HFF-Myc (cell line): Measurements from ENCODE around the gene B3GNT7.
"Not testable (repeated sequence)": the region's sequence is repeated elsewhere in the genome, so short reads cannot be mapped to it uniquely, and the experiment has no call there.

Experiments used
- DNase-seq: peaks from one replicate; pipeline ENCODE4 v3.0.0-alpha.2; 2011; ENCODE audit warnings: low read depth; ENCODE audit errors: extremely low read depth
- H3K4me3 ChIP-seq: replicated peaks from 2 replicates; pipeline ENCODE4 v1.5.1; 2011; ENCODE audit warnings: low read depth, mild to moderate bottlenecking, control low read depth, low read length
- CTCF ChIP-seq: IDR thresholded peaks from 2 replicates; pipeline ENCODE4 v1.5.1; 2012; ENCODE audit warnings: mild to moderate bottlenecking, low read depth, low read length, control low read depth; ENCODE audit errors: missing control alignments

Gene B3GNT7, protein sequence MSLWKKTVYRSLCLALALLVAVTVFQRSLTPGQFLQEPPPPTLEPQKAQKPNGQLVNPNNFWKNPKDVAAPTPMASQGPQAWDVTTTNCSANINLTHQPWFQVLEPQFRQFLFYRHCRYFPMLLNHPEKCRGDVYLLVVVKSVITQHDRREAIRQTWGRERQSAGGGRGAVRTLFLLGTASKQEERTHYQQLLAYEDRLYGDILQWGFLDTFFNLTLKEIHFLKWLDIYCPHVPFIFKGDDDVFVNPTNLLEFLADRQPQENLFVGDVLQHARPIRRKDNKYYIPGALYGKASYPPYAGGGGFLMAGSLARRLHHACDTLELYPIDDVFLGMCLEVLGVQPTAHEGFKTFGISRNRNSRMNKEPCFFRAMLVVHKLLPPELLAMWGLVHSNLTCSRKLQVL

DNA sequence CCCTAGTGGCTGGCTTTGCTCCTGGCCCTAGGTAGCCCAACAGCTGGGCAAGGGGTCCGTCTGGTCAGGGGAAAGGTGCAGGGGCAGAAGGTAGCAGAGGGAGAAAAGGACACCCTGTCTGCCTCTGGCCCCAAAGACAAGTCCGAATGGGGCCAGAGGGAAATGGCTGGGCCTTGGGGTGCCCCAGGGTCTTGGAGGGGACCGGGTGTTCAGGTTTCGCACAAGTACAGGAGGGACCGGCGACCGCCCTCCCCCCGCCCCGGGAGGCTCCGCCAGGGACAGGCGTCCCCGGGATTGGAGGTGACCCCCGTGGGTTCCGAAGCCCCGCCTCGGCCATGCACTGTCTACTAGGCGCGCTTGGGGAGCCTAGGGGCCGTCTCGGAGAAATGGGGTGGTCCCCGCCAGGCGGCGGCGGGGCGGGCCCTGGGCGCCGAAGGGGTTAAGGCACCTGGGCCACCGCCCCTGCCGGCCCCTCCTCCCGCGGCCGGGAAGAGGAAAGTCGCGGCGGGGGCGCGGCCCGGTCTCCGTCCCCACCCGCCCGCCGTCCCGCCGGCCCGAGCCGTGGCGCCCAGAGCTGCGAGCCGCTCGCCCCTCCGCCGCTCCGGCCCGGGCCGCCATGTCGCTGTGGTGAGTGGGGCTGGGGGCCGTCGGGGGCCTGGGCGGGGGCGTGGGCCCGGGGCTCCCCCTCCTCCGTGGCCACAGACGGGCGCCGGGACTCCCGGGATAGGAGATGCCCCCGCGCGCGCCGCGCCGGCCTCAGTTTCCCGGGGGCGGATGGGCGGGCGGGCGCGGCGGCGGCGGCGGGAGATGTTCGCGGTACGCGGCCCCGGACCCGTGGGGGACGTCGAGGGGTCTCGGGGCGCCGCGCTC lies at the start of gene B3GNT7:
Gene B3GNT7 (plus strand): TSS at position 523 of the 870 bp plus-strand sequence. CDS start 94 bp downstream, at position 617.
- DNase-seq = no peak
- TF ChIP-seq CTCF = no peak

DNA sequence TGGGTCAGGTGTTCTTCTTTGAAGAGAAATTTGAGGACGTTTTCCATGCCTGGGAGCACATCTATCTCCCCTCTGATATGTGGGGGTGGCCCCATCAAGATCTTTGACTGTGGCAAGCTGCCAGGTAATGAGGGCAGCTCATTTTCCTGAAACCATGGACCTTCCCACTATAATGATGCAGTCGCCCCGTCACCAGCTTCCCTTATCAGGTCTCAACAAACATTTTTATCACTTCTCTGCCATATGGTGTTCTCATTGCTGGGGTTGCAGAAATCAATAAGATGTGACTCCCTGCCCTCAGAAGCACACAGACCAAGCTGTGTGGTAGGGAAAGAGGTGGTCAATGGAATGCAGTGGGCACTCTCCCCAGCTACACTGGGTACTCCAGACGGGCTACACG lies 48.4 kb upstream of the B3GNT7 start:
- no peak overlapping the region for H3K4me3 ChIP-seq
- TF ChIP-seq CTCF = no peak
- DNase-seq = no peak

More for the DNA sequence above, at the start of gene B3GNT7:
- no peak within 1 kb of the TSS for H3K4me3 ChIP-seq

GRCh38 chr2:231347638-231348037 lies 47.9 kb upstream of the B3GNT7 start:
- no peak overlapping the region for H3K4me3 ChIP-seq
- no peak for TF ChIP-seq CTCF
- no peak for DNase-seq

DNA sequence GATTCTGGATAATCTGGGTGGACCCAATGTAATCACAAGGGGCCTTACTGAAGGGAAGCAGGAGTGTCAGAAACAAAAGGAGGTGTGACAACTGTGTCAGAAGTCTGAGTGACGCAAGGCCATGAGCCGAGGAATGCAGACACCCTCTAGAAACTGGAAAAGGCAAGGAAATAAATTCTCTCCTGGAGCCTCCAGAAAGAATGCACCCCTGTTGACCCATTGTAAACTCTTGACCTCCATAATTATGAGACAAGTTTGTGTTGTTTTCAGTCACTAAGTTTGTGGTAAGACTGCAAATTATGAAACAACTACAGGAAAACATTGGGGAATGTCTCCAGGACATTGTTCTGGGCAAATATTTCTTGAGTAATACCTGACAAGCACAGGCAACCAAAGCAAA lies 47.3 kb upstream of the B3GNT7 start:
- no peak for TF ChIP-seq CTCF
- no peak overlapping the region for H3K4me3 ChIP-seq
- DNase-seq = no peak

GRCh38 chr2:231348704-231349373 lies 46.7 kb upstream of the B3GNT7 start:
- no peak for TF ChIP-seq CTCF
- DNase-seq = no peak
- H3K4me3 ChIP-seq = no peak overlapping the region

- DNase-seq, H3K4me3 ChIP-seq: not testable (repeated sequence)
Observed at GRCh38 chr2:231349374-231349735, 46.2 kb upstream of the B3GNT7 start.

- no peak for TF ChIP-seq CTCF
- DNase-seq = no peak
- H3K4me3 ChIP-seq = no peak overlapping the region
Observed at GRCh38 chr2:231351648-231352047, 43.9 kb upstream of the B3GNT7 start.
